ENCODE measurements around the gene SLC4A7. TPM values are rescaled to one million over a fixed set of nuclear protein-coding genes. Genes with fewer than 3 reads are reported as not detected.
A peak's percentile ranks its signal among the peaks of the same experiment; 100 is the strongest.
"Not testable (repeated sequence)": the region's sequence is repeated elsewhere in the genome, so short reads cannot be mapped to it uniquely, and the experiment has no call there.

Gene SLC4A7
- total RNA-seq, 1 donor from 2014 or later: 39.1 TPM

- DNase-seq (ENCODE audit: low read depth in 2 of 2): no peak
Measured at GRCh38 chr3:27487383-27487782, 3.2 kb upstream of the SLC4A7 start.

GRCh38 chr3:27486336-27486735, 2.2 kb upstream of the SLC4A7 start:
- no peak for DNase-seq (ENCODE audit: low read depth in 2 of 2)

GRCh38 chr3:27485866-27486265, 1.7 kb upstream of the SLC4A7 start:
- DNase-seq (ENCODE audit: low read depth in 2 of 2): no peak

- DNase-seq (ENCODE audit: low read depth in 2 of 2): peak; percentile 50 to 80
Measured at GRCh38 chr3:27483117-27484014, 818 bp downstream of the SLC4A7 start.

GRCh38 chr3:27479806-27480543, 4.2 kb downstream of the SLC4A7 start:
- DNase-seq (ENCODE audit: low read depth in 2 of 2): no peak

- no peak for DNase-seq (ENCODE audit: low read depth in 2 of 2)
Measured at GRCh38 chr3:27471923-27472550, 12.1 kb downstream of the SLC4A7 start.

- DNase-seq (ENCODE audit: low read depth in 2 of 2): no peak
Measured at GRCh38 chr3:27468283-27468886, 15.8 kb downstream of the SLC4A7 start.

GRCh38 chr3:27467545-27467944, 16.6 kb downstream of the SLC4A7 start:
- peak; percentile 57 to 74 for DNase-seq (ENCODE audit: low read depth in 2 of 2)

- DNase-seq (ENCODE audit: low read depth in 2 of 2): no peak
Measured at GRCh38 chr3:27464646-27465045, 19.5 kb downstream of the SLC4A7 start.

GRCh38 chr3:27462228-27462627, 22.0 kb downstream of the SLC4A7 start:
- DNase-seq (ENCODE audit: low read depth in 2 of 2): no peak

GRCh38 chr3:27458929-27459328, 25.3 kb downstream of the SLC4A7 start:
- no peak for DNase-seq (ENCODE audit: low read depth in 2 of 2)

GRCh38 chr3:27456554-27456953, 27.6 kb downstream of the SLC4A7 start:
- no peak for DNase-seq (ENCODE audit: low read depth in 2 of 2)

GRCh38 chr3:27454914-27455313, 29.3 kb downstream of the SLC4A7 start:
- peak; percentile 38 to 48 for DNase-seq (ENCODE audit: low read depth in 2 of 2)

GRCh38 chr3:27454461-27454860, 29.7 kb downstream of the SLC4A7 start:
- DNase-seq (ENCODE audit: low read depth in 2 of 2): no peak

- DNase-seq (ENCODE audit: low read depth in 2 of 2): peak in 1 of 2 donors; percentile 8
Measured at GRCh38 chr3:27452368-27453090, 31.7 kb downstream of the SLC4A7 start.

- DNase-seq (ENCODE audit: low read depth in 2 of 2): no peak
Measured at GRCh38 chr3:27451842-27452241, 32.3 kb downstream of the SLC4A7 start.

- DNase-seq (ENCODE audit: low read depth in 2 of 2): no peak
Measured at GRCh38 chr3:27451251-27451650, 32.9 kb downstream of the SLC4A7 start.

- DNase-seq (ENCODE audit: low read depth in 2 of 2): no peak
Measured at GRCh38 chr3:27449530-27450150, 34.5 kb downstream of the SLC4A7 start.

- DNase-seq (ENCODE audit: low read depth in 2 of 2): not testable (repeated sequence)
Measured at GRCh38 chr3:27442995-27443394, 41.2 kb downstream of the SLC4A7 start.

- not testable (repeated sequence) for DNase-seq (ENCODE audit: low read depth in 2 of 2)
Measured at GRCh38 chr3:27438352-27438751, 45.8 kb downstream of the SLC4A7 start.

- DNase-seq (ENCODE audit: low read depth in 2 of 2): peak; percentile 46 to 86
Measured at GRCh38 chr3:27431116-27431515, 53.1 kb downstream of the SLC4A7 start.

All from lung microvascular endothelial cell (primary cell).